MM.1S (cell line): ENCODE measurements around the gene VRK2.

Experiments used
- EZH2 ChIP-seq: fragments of 300-600 bp; sonication (generic); optimal IDR thresholded peaks from 2 replicates; pipeline ENCODE3; 2017; ENCODE audit warnings: low read depth, mild to moderate bottlenecking, antibody characterized with exemption, low read length, mixed read lengths
- TF ChIP-seq, protein P1 (sequence below): fragments of 300-600 bp; sonication (generic); IDR thresholded peaks from 2 replicates; pipeline ENCODE4 v1.5.1; 2016; ENCODE audit warnings: antibody characterized with exemption, low read length, mixed read lengths

DNA sequence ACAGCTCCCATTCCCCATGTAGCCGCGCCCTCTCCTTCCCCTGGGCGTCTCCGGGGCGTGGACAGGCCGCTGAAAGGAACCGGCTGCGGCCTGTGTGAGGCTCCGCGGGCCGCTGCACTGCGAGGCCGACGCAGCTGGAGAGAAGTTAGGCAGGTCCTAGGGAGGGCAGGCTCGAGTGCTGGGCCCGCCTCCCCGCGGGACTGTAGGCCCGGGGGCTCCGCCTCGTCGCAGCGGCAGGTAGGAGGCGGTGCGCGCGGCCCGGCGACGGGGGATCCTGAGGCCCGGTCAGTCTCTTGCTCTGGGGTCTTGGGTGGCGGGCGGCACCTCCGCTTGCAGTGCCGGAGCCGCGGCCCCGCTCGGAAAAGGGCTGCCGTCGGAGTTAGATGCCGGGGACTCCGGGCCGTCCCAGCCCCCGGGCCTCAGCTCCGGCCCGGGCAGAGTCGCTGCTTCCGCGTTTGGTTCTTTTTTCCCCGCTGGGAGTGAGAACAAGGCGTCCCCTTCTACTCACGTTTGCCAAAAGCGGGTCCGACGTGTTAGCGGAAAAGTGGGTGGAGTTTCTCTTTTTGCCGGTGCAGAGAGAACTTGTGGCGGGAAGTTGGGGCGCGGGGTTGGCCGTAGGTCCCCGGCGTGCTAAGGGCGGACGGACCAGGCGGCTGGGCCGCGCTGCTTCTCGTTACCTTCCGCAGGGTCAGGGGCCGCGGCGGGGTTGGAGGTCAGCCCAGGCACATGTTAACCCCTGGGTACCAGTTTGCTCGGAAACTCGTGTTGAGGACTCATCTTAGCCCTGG lies at the start of gene VRK2:
- TF ChIP-seq, protein P1, sequence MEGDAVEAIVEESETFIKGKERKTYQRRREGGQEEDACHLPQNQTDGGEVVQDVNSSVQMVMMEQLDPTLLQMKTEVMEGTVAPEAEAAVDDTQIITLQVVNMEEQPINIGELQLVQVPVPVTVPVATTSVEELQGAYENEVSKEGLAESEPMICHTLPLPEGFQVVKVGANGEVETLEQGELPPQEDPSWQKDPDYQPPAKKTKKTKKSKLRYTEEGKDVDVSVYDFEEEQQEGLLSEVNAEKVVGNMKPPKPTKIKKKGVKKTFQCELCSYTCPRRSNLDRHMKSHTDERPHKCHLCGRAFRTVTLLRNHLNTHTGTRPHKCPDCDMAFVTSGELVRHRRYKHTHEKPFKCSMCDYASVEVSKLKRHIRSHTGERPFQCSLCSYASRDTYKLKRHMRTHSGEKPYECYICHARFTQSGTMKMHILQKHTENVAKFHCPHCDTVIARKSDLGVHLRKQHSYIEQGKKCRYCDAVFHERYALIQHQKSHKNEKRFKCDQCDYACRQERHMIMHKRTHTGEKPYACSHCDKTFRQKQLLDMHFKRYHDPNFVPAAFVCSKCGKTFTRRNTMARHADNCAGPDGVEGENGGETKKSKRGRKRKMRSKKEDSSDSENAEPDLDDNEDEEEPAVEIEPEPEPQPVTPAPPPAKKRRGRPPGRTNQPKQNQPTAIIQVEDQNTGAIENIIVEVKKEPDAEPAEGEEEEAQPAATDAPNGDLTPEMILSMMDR, result no peak
- no peak for TF ChIP-seq EZH2
